H1 (cell line): ENCODE data around the gene DHDH. TPM values are rescaled to one million over a fixed set of nuclear protein-coding genes. Genes with fewer than 3 reads are reported as not detected.
A peak's percentile ranks its signal among the peaks of the same experiment; 100 is the strongest.

Experiments
- GTF2F1 ChIP-seq: IDR thresholded peaks from 2 replicates; pipeline ENCODE4 v1.6.1; 2012; ENCODE audit warnings: low read depth, low read length, improper control_type of control experiment, borderline replicate concordance
- PHF8 ChIP-seq: fragments of 200-600 bp; sonication (generic); conservative IDR thresholded peaks from 2 replicates; pipeline ENCODE4 v1.7.1; 2012; ENCODE audit warnings: low read depth, mild to moderate bottlenecking, inconsistent platforms, low read length, moderate library complexity
- polyA plus RNA-seq, 7 experiments: library from polyadenylated mRNA; depleted of rRNA in 3 of 7; stranded (reverse) in 5 of 7; unstranded in 2 of 7; fragments of >200 nt in 5 of 7; fragments of 200-250 nt in 2 of 7; gene quantifications; 1 replicate in 5 of 7; 2 replicates in 1 of 7; 4 replicates in 1 of 7; pipeline versions ENCODE4 v1.2.1 to v1.2.3, GENCODE V29; 2011 to 2013; ENCODE audit warnings: missing spikeins in 2 of 7, mixed read lengths in 2 of 7
- total RNA-seq: library from RNA; stranded (reverse); fragmentation: NEBNext Ultra II Directional; extraction: Animal tissue kit (Norgen Biotek cat#: 25700); gene quantifications from 2 replicates; pipeline ENCODE4 v1.2.1, GENCODE V29; 2021

Gene DHDH
- total and polyA plus RNA-seq, 2 of the 8 experiments (the other 6 are each of a cell fraction or from before 2014, with no cell fraction given) = 2.2 to 2.8 TPM

DNA sequence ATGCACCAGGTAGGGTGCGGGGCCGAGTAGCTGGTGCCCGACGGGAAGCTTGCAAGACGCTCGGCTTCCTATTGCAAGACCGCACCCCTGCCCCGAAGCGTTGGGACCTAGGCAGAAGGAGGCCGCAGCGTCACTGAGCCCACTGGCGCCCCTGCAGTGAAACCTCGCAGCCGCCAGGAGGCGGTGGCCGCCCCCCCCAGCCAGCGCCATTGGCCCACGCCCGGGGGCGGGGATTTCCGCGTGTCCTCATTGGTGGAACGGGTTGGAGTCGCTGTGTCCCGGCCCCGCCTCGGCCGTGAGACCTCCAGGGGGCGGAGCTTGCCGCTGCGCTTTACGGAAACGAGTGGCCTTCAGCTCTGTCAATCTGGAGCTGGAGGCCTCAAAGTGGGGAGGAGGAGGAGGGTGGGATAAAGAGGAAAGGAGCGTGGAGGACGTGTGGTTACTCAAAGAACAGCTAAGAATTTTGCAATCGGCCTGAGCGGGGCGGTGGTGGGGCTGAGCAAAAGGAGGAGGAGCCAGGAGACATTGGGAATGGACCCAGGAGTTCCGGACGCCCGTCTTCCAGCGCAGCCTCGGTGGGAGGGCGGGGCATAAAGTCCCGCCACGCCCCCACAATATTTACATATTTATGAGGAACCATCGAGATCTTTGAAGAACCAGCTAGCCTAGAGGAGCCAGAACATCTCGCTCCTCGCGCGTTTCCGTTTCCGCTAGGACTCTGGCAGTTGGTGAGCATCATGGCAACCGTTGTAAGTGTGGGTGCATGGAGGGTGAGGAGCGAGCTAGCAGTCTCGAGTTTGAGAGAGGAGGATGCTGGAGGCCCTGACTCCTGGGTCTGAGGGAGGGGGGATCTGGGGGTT, 59.9 kb downstream of the DHDH start, which contains the start of the genes GYS1 and RUVBL2 (continued):
- TF ChIP-seq GTF2F1 (no peak), PHF8 (peak; percentile 76)
